HEK293 (cell line): ENCODE data around the gene ERCC6L.

Source experiments
- GFI1B ChIP-seq: fragments of 450-650 bp; formaldehyde crosslinking; IDR thresholded peaks from 2 replicates; pipeline ENCODE4 v1.5.1; 2016; ENCODE audit warnings: missing biosample characterization, missing genetic modification characterization
- HOXC10 ChIP-seq: sonication (generic); formaldehyde crosslinking; IDR thresholded peaks from 2 replicates; pipeline ENCODE4 v1.8.1; 2023; ENCODE audit warnings: mild to moderate bottlenecking, missing genetic modification reagents
- KLF10 ChIP-seq: fragments of 450-650 bp; IDR thresholded peaks from 2 replicates; pipeline ENCODE4 v1.5.1; 2018; ENCODE audit warnings: missing biosample characterization, mild to moderate bottlenecking, missing genetic modification characterization
- MZF1 ChIP-seq: fragments of 450-650 bp; formaldehyde crosslinking; IDR thresholded peaks from 2 replicates; pipeline ENCODE4 v1.5.1; 2017; ENCODE audit warnings: missing biosample characterization, missing genetic modification characterization, borderline replicate concordance
- PRDM4 ChIP-seq: fragments of 450-650 bp; formaldehyde crosslinking; IDR thresholded peaks from 2 replicates; pipeline ENCODE4 v1.5.1; 2017; ENCODE audit warnings: missing biosample characterization, missing genetic modification characterization
- RBAK ChIP-seq: fragments of 450-650 bp; formaldehyde crosslinking; IDR thresholded peaks from 2 replicates; pipeline ENCODE4 v1.5.1; 2016; ENCODE audit warnings: missing biosample characterization, missing genetic modification characterization
- SALL2 ChIP-seq: fragments of 450-650 bp; formaldehyde crosslinking; IDR thresholded peaks from 2 replicates; pipeline ENCODE4 v1.5.0; 2017; ENCODE audit warnings: missing biosample characterization, mild to moderate bottlenecking, missing genetic modification characterization, borderline replicate concordance
- SP7 ChIP-seq: fragments of 450-650 bp; formaldehyde crosslinking; IDR thresholded peaks from 2 replicates; pipeline ENCODE4 v1.5.1; 2016; ENCODE audit warnings: missing biosample characterization, missing genetic modification characterization
- WT1 ChIP-seq: fragments of 450-650 bp; formaldehyde crosslinking; IDR thresholded peaks from 2 replicates; pipeline ENCODE4 v1.5.1; 2016; ENCODE audit warnings: missing biosample characterization, missing genetic modification characterization
- ZBTB11 ChIP-seq: fragments of 450-650 bp; formaldehyde crosslinking; conservative IDR thresholded peaks from 2 replicates; pipeline ENCODE4 v1.5.1; 2016; ENCODE audit warnings: low read depth, missing biosample characterization, missing genetic modification characterization
- ZBTB8A ChIP-seq: fragments of 450-650 bp; formaldehyde crosslinking; IDR thresholded peaks from 2 replicates; pipeline ENCODE4 v1.5.1; 2016; ENCODE audit warnings: missing biosample characterization, missing genetic modification characterization
- ZFP3 ChIP-seq: fragments of 450-650 bp; formaldehyde crosslinking; IDR thresholded peaks from 2 replicates; pipeline ENCODE4 v1.5.1; 2016; ENCODE audit warnings: low read depth, missing biosample characterization, missing genetic modification characterization
- ZNF121 ChIP-seq: fragments of 450-650 bp; formaldehyde crosslinking; IDR thresholded peaks from 2 replicates; pipeline ENCODE4 v1.5.1; 2016; ENCODE audit warnings: missing biosample characterization, missing genetic modification characterization
- ZNF132 ChIP-seq: fragments of 450-650 bp; formaldehyde crosslinking; IDR thresholded peaks from 2 replicates; pipeline ENCODE4 v1.5.1; 2017; ENCODE audit warnings: missing biosample characterization, missing genetic modification characterization, borderline replicate concordance
- ZNF146 ChIP-seq: fragments of 450-650 bp; formaldehyde crosslinking; IDR thresholded peaks from 2 replicates; pipeline ENCODE4 v1.5.1; 2016; ENCODE audit warnings: missing biosample characterization, missing genetic modification characterization
- ZNF214 ChIP-seq: fragments of 450-650 bp; formaldehyde crosslinking; IDR thresholded peaks from 2 replicates; pipeline ENCODE4 v1.5.1; 2017; ENCODE audit warnings: missing biosample characterization, mild to moderate bottlenecking, missing genetic modification characterization, borderline replicate concordance
- ZNF24 ChIP-seq: fragments of 450-650 bp; formaldehyde crosslinking; IDR thresholded peaks from 2 replicates; pipeline ENCODE4 v1.5.1; 2016; ENCODE audit warnings: missing biosample characterization, missing genetic modification characterization
- ZNF391 ChIP-seq: fragments of 450-650 bp; formaldehyde crosslinking; IDR thresholded peaks from 2 replicates; pipeline ENCODE4 v1.5.1; 2016; ENCODE audit warnings: low read depth, missing biosample characterization, missing genetic modification characterization, borderline replicate concordance
- ZNF449 ChIP-seq: fragments of 450-650 bp; formaldehyde crosslinking; IDR thresholded peaks from 2 replicates; pipeline ENCODE4 v1.5.1; 2017; ENCODE audit warnings: missing biosample characterization, mild to moderate bottlenecking, missing genetic modification characterization, moderate library complexity
- ZNF514 ChIP-seq: fragments of 450-650 bp; formaldehyde crosslinking; IDR thresholded peaks from 2 replicates; pipeline ENCODE4 v1.5.1; 2016; ENCODE audit warnings: missing biosample characterization, missing genetic modification characterization
- ZNF548 ChIP-seq: fragments of 450-650 bp; formaldehyde crosslinking; IDR thresholded peaks from 2 replicates; pipeline ENCODE4 v1.5.1; 2016; ENCODE audit warnings: missing biosample characterization, missing genetic modification characterization
- ZNF580 ChIP-seq: fragments of 450-650 bp; formaldehyde crosslinking; IDR thresholded peaks from 2 replicates; pipeline ENCODE4 v1.5.1; 2016; ENCODE audit warnings: missing biosample characterization, missing genetic modification characterization
- ZNF600 ChIP-seq: fragments of 450-650 bp; formaldehyde crosslinking; IDR thresholded peaks from 2 replicates; pipeline ENCODE4 v1.5.1; 2016; ENCODE audit warnings: missing biosample characterization, missing genetic modification characterization
- ZNF629 ChIP-seq: fragments of 450-650 bp; formaldehyde crosslinking; IDR thresholded peaks from 2 replicates; pipeline ENCODE4 v1.5.1; 2017; ENCODE audit warnings: missing biosample characterization, missing genetic modification characterization
- ZNF707 ChIP-seq: fragments of 450-650 bp; formaldehyde crosslinking; IDR thresholded peaks from 2 replicates; pipeline ENCODE4 v1.5.1; 2016; ENCODE audit warnings: missing biosample characterization, missing genetic modification characterization
- ZNF776 ChIP-seq: fragments of 450-650 bp; formaldehyde crosslinking; IDR thresholded peaks from 2 replicates; pipeline ENCODE4 v1.5.0; 2017; ENCODE audit warnings: missing biosample characterization, missing genetic modification characterization, borderline replicate concordance
- ZNF791 ChIP-seq: fragments of 450-650 bp; formaldehyde crosslinking; IDR thresholded peaks from 2 replicates; pipeline ENCODE4 v1.5.1; 2016; ENCODE audit warnings: missing biosample characterization, missing genetic modification characterization
- ZNF830 ChIP-seq: fragments of 450-650 bp; IDR thresholded peaks from 2 replicates; pipeline ENCODE4 v1.5.0; 2018; ENCODE audit warnings: missing biosample characterization, missing genetic modification characterization, low read depth, mild to moderate bottlenecking, moderate library complexity
- TF ChIP-seq, protein P1 (sequence below): fragments of 450-650 bp; formaldehyde crosslinking; IDR thresholded peaks from 2 replicates; pipeline ENCODE4 v1.5.1; 2016; ENCODE audit warnings: missing biosample characterization, missing genetic modification characterization, low read depth
- TF ChIP-seq, protein P2 (sequence below): fragments of 450-650 bp; formaldehyde crosslinking; IDR thresholded peaks from 2 replicates; pipeline ENCODE4 v1.5.1; 2016; ENCODE audit warnings: missing biosample characterization, missing genetic modification characterization

Gene ERCC6L

GRCh38 chrX:72269671-72270251, 30.9 kb upstream of the ERCC6L start (continued):
- TF ChIP-seq ZNF514 (tag by site-specific recombination) (no peak), ZNF24 (tag by site-specific recombination) (no peak), KLF10 (tag by site-specific recombination) (no peak), ZBTB8A (tag by site-specific recombination) (no peak), ZNF214 (no peak), ZNF449 (no peak), MZF1 (tag by site-specific recombination) (no peak), ZNF600 (tag by site-specific recombination) (peak; percentile 14; the same call in 1 of the 2 replicates), ZNF707 (tag by site-specific recombination) (no peak), ZFP3 (no peak), ZNF121 (tag by site-specific recombination) (peak; percentile 99), WT1 (tag by site-specific recombination) (0 out of 2 replicates have a peak, but pooled peaks have one; percentile 8), SALL2 (tag by site-specific recombination) (no peak), ZNF548 (tag by site-specific recombination) (no peak), ZBTB11 (no peak), ZNF791 (tag by site-specific recombination) (no peak), ZNF580 (tag by site-specific recombination) (no peak), ZNF146 (no peak), ZNF629 (tag by site-specific recombination) (peak; percentile 82), ZNF776 (tag by site-specific recombination) (no peak), HOXC10 (CRISPR knock-in tag) (no peak), PRDM4 (no peak), ZNF132 (tag by site-specific recombination) (no peak), ZNF391 (tag by site-specific recombination) (no peak), GFI1B (tag by site-specific recombination) (no peak), SP7 (tag by site-specific recombination) (0 out of 2 replicates have a peak, but pooled peaks have one; percentile 28), ZNF830 (no peak), RBAK (tag by site-specific recombination) (no peak)
- TF ChIP-seq, protein P1, sequence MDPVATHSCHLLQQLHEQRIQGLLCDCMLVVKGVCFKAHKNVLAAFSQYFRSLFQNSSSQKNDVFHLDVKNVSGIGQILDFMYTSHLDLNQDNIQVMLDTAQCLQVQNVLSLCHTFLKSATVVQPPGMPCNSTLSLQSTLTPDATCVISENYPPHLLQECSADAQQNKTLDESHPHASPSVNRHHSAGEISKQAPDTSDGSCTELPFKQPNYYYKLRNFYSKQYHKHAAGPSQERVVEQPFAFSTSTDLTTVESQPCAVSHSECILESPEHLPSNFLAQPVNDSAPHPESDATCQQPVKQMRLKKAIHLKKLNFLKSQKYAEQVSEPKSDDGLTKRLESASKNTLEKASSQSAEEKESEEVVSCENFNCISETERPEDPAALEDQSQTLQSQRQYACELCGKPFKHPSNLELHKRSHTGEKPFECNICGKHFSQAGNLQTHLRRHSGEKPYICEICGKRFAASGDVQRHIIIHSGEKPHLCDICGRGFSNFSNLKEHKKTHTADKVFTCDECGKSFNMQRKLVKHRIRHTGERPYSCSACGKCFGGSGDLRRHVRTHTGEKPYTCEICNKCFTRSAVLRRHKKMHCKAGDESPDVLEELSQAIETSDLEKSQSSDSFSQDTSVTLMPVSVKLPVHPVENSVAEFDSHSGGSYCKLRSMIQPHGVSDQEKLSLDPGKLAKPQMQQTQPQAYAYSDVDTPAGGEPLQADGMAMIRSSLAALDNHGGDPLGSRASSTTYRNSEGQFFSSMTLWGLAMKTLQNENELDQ, result no peak
- TF ChIP-seq, protein P2, sequence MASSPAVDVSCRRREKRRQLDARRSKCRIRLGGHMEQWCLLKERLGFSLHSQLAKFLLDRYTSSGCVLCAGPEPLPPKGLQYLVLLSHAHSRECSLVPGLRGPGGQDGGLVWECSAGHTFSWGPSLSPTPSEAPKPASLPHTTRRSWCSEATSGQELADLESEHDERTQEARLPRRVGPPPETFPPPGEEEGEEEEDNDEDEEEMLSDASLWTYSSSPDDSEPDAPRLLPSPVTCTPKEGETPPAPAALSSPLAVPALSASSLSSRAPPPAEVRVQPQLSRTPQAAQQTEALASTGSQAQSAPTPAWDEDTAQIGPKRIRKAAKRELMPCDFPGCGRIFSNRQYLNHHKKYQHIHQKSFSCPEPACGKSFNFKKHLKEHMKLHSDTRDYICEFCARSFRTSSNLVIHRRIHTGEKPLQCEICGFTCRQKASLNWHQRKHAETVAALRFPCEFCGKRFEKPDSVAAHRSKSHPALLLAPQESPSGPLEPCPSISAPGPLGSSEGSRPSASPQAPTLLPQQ, result no peak
